GM12878 (cell line): ENCODE results near the gene JDP2. TPM values are rescaled to one million over a fixed set of nuclear protein-coding genes. Genes with fewer than 3 reads are reported as not detected.

Source experiments
- ATF2 ChIP-seq: IDR thresholded peaks from 2 replicates; pipeline ENCODE4 v1.6.1; 2012; ENCODE audit warnings: low read length, inconsistent platforms
- BHLHE40 ChIP-seq, 2 experiments: fragments of 450-650 bp in 1 of 2; IDR thresholded peaks; 2 replicates each; pipeline ENCODE4 v1.6.1; 2011 to 2017; ENCODE audit warnings: low read depth in 2 of 2, borderline replicate concordance in 1 of 2, improper control_type of control experiment in 1 of 2, low read length in 1 of 2, mild to moderate bottlenecking in 1 of 2
- CEBPZ ChIP-seq: fragments of 150-350 bp; IDR thresholded peaks from 2 replicates; pipeline ENCODE4 v1.6.1; 2016; ENCODE audit warnings: low read depth, low read length
- CREB1 ChIP-seq: IDR thresholded peaks from 2 replicates; pipeline ENCODE4 v1.6.1; 2012; ENCODE audit warnings: low read depth, mild to moderate bottlenecking, inconsistent platforms
- FOXM1 ChIP-seq: IDR thresholded peaks from 2 replicates; pipeline ENCODE4 v1.6.1; 2012; ENCODE audit warnings: low read depth, mild to moderate bottlenecking, inconsistent platforms, low read length, moderate library complexity
- HCFC1 ChIP-seq: fragments of 150-350 bp; IDR thresholded peaks from 2 replicates; pipeline ENCODE4 v1.6.1; 2014; ENCODE audit warnings: low read length
- KLF5 ChIP-seq: fragments of 450-650 bp; IDR thresholded peaks from 2 replicates; pipeline ENCODE4 v1.6.1; 2014; ENCODE audit warnings: mild to moderate bottlenecking; ENCODE audit not compliant: partially characterized antibody
- MXI1 ChIP-seq: fragments of 150-350 bp; IDR thresholded peaks from 2 replicates; pipeline ENCODE4 v1.6.1; 2011; ENCODE audit warnings: low read depth, mild to moderate bottlenecking, inconsistent platforms, low read length, improper control_type of control experiment
- NBN ChIP-seq: fragments of 450-650 bp; IDR thresholded peaks from 2 replicates; pipeline ENCODE4 v1.6.1; 2016
- NFYB ChIP-seq: IDR thresholded peaks from 2 replicates; pipeline ENCODE4 v1.6.1; 2011; ENCODE audit warnings: low read depth, mild to moderate bottlenecking, low read length, improper control_type of control experiment, moderate library complexity; ENCODE audit not compliant: insufficient read depth
- PML ChIP-seq: IDR thresholded peaks from 2 replicates; pipeline ENCODE4 v1.6.1; 2012; ENCODE audit warnings: low read length, inconsistent platforms
- POU2F2 ChIP-seq: IDR thresholded peaks from 3 replicates; pipeline ENCODE4 v1.6.1; 2011; ENCODE audit warnings: low read depth, mild to moderate bottlenecking, low read length, borderline replicate concordance
- REST ChIP-seq: IDR thresholded peaks from 2 replicates; pipeline ENCODE4 v1.6.1; 2012; ENCODE audit warnings: mild to moderate bottlenecking, low read depth, low read length
- SP1 ChIP-seq: IDR thresholded peaks from one replicate; pipeline ENCODE4 v1.6.1; 2011; ENCODE audit warnings: low read depth, low read length
- SUPT20H ChIP-seq: IDR thresholded peaks from 2 replicates; pipeline ENCODE4 v1.6.1; 2011; ENCODE audit warnings: low read depth, mild to moderate bottlenecking, low read length, moderate library complexity, borderline replicate concordance; ENCODE audit not compliant: control insufficient read depth
- TARDBP ChIP-seq: IDR thresholded peaks from 2 replicates; pipeline ENCODE4 v1.6.1; 2016; ENCODE audit warnings: borderline replicate concordance
- TCF12 ChIP-seq: IDR thresholded peaks from 2 replicates; pipeline ENCODE4 v1.6.1; 2011; ENCODE audit warnings: low read depth, mild to moderate bottlenecking, low read length
- WRNIP1 ChIP-seq: IDR thresholded peaks from 2 replicates; pipeline ENCODE4 v1.6.1; 2011; ENCODE audit warnings: low read depth, low read length, improper control_type of control experiment, borderline replicate concordance
- ZNF622 ChIP-seq: fragments of 450-650 bp; IDR thresholded peaks from 2 replicates; pipeline ENCODE4 v1.6.1; 2017; ENCODE audit warnings: mild to moderate bottlenecking, inconsistent platforms
- polyA plus RNA-seq, 11 experiments: library from polyadenylated mRNA; depleted of rRNA in 4 of 11; unstranded in 6 of 11; stranded (reverse) in 5 of 11; fragments of >200 nt; fragmentation: Nextera tagmentation in 4 of 11; fragmentation: Illumina TruSeq in 1 of 11; extraction: Ambion mirVana in 4 of 11; extraction: Trizol in 1 of 11; gene quantifications; 1 replicate in 1 of 11; 2 replicates in 10 of 11; pipeline versions ENCODE4 v1.2.1 to v1.2.3, GENCODE V29; 2011 to 2016; ENCODE audit warnings: inconsistent platforms in 2 of 11, missing spikeins in 2 of 11, low read depth in 1 of 11
- total RNA-seq, 4 experiments: library from RNA; depleted of rRNA in 3 of 4; stranded (reverse); fragments of >200 nt in 3 of 4; fragmentation: Illumina TruSeq in 1 of 4; extraction: Trizol in 1 of 4; gene quantifications; 2 replicates each; pipeline versions ENCODE4 v1.2.1 to v1.2.3, GENCODE V29; 2013 to 2021
- TF ChIP-seq, protein P1 (sequence below): IDR thresholded peaks from 2 replicates; pipeline ENCODE4 v1.6.1; 2011; ENCODE audit warnings: mild to moderate bottlenecking, low read depth, low read length, moderate library complexity; ENCODE audit not compliant: insufficient replicate concordance

JDP2 gene
- total and polyA plus RNA-seq, 10 of the 15 experiments (the other 5 are each of a cell fraction or from before 2014, with no cell fraction given), result 0.71 to 21.3 (median 11.2) TPM

DNA sequence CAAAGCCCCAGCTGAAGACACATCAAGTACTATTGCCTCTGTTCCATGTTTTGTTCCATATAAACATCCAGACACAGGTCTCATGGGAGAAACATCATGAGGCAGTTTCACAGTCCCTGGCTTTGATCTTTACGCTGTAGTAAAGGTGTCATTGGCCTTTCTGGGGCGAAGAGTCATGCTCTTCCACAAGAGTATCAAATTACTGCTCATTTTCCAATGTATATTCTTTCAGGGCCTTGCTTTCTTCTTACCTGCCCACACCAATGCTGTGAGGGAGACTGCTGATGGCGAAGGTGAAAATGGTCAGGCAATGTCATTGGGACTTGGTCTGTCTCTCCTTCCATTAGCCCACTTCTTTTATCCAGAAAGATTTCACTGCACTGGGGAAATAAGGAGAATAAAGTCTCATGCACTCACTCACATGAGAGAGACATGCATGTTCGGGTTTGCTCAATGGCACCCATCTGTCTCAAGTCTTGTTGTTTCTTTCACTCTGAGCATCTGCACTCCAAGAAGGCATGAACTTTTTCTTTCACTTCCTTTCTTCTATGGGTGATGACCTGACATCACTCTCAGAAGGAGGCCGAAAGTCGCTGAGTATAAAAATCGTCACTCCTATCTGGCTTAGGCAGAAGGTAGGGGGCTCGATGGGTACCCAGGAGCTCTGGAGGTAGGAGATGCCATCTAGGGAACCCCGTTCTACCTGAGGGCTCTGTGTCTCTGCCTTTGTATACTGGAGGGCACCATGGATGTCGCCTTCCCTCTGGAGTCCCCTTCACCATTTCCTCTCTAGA, 1.3 kb upstream of the JDP2 start (continued):
- TF ChIP-seq CEBPZ (no peak), SUPT20H (no peak), HCFC1 (no peak), WRNIP1 (no peak), SP1 (no peak), FOXM1 (no peak), POU2F2 (peak; percentile 58; the same call in 1 of the 3 replicates), PML (no peak), BHLHE40 (IDR thresholded peaks at IDR 0.05; ENCODE audit: borderline replicate concordance in 1 of 2, low read depth in 2 of 2, low read length in 1 of 2) (0 out of 4 replicates have a peak, but pooled peaks of 1 of the 2 experiments have one; percentile 14), CREB1 (peak; percentile 77), TARDBP (no peak), NFYB (no peak), MXI1 (no peak), KLF5 (no peak), NBN (no peak; the same call in 1 of the 2 replicates), ZNF622 (no peak), ATF2 (peak; percentile 65; the same call in 1 of the 2 replicates), REST (no peak), TCF12 (0 out of 2 replicates have a peak, but pooled peaks have one; percentile 8)
- TF ChIP-seq, protein P1, sequence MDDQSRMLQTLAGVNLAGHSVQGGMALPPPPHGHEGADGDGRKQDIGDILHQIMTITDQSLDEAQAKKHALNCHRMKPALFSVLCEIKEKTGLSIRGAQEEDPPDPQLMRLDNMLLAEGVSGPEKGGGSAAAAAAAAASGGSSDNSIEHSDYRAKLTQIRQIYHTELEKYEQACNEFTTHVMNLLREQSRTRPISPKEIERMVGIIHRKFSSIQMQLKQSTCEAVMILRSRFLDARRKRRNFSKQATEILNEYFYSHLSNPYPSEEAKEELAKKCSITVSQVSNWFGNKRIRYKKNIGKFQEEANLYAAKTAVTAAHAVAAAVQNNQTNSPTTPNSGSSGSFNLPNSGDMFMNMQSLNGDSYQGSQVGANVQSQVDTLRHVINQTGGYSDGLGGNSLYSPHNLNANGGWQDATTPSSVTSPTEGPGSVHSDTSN, result no peak
